LNCAP (cell line): ENCODE results near the gene SLC23A2.

Experiments
- TF ChIP-seq, protein P1 (sequence below): fragments of 450-650 bp; IDR thresholded peaks from 2 replicates; pipeline ENCODE4 v1.5.1; 2017; ENCODE audit warnings: mild to moderate bottlenecking

SLC23A2 gene

DNA sequence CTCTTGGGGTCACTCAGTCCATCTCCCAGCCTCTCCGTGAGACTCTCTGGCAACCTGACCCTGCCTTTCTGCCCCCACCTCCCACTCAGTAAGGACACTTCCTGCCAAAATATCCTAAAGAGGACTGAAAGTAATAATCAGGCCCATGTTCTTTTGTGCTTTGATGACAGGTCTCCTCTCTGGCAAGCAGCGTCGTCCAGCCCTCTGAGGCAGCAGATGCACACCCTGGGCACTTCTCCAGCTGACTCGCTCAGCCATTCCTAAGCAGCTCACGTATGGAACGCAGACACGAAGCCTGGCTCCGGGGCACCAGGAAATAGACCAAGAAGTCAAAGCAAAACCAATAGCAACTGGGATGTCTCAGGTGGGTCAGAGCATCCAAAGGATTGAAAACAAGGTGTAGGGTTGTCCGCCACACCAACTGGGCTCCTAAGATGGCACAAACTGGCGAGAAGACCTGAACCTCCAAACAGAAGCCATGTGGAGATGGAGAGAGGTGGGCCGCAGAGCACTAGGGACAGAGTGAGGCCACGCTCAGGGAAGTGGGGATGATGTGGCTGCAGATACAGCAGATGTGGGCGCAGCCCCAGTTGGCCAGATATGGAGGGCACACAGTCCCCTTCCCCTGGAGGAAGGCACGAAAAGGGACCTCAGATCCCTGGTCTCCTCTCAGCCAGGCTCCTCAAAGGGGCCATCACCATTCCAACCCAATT lies 180.3 kb downstream of the SLC23A2 start:
- TF ChIP-seq, protein P1, sequence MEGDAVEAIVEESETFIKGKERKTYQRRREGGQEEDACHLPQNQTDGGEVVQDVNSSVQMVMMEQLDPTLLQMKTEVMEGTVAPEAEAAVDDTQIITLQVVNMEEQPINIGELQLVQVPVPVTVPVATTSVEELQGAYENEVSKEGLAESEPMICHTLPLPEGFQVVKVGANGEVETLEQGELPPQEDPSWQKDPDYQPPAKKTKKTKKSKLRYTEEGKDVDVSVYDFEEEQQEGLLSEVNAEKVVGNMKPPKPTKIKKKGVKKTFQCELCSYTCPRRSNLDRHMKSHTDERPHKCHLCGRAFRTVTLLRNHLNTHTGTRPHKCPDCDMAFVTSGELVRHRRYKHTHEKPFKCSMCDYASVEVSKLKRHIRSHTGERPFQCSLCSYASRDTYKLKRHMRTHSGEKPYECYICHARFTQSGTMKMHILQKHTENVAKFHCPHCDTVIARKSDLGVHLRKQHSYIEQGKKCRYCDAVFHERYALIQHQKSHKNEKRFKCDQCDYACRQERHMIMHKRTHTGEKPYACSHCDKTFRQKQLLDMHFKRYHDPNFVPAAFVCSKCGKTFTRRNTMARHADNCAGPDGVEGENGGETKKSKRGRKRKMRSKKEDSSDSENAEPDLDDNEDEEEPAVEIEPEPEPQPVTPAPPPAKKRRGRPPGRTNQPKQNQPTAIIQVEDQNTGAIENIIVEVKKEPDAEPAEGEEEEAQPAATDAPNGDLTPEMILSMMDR = no peak

DNA sequence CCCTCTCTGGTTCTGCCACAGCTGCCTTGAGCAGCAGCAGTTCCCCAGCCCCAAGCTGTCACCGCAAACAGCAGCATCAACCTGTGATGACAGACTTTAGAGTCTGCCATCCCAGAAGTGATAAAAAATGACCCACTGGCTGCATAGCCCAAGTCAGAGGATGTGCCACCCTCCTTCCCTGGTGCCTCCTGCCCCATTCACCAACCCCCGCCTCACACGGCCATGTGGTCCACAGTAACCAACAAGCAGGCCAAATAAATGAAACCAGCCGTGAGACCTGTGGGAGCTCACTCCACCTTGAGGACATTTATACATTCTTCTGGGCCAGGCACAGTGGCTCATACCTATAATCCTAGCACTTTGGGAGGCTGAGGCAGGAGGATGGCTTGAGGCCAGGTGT lies 181.4 kb downstream of the SLC23A2 start:
- TF ChIP-seq, protein P1 = no peak

DNA sequence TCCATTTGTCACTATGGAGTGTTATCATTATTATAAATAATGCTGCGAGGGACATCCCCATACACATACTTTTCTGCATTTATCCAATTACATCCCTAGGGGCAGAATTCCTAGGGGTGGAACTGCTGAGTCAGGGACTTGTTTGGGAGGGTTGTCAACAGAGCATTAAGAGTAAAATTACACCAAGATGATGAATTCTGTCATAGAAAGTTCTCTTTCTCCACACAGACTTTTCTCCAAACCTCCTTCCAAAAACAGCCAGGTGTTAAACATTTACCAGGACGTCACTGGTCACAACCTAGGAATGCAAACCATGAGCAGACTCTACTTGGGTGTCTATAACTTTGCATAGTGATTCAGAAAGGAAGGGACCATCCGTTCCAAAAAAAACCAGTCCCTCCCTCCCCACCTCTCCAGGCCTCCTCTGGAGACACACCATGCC lies 184.1 kb downstream of the SLC23A2 start:
- TF ChIP-seq, protein P1 = no peak

DNA sequence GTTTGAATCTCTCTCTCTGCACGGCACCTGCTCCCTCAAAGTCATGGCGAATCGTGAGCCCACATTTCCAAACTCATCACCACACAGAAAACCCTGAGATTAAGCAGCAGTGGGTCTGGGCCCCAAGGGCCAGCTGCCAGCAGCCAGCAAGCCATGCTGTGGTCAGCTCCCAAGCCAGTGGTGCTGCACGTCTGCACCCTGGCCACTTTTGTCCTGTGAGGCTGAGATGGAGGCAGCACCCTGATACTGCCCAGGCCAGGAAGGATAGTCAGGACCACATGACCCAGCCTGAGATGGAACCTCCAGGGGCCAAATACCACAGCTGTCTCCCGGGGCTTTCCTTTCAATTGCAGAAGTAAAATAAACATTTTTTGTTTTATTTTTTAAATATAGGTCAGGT lies 185.7 kb downstream of the SLC23A2 start:
- TF ChIP-seq, protein P1 = no peak

DNA sequence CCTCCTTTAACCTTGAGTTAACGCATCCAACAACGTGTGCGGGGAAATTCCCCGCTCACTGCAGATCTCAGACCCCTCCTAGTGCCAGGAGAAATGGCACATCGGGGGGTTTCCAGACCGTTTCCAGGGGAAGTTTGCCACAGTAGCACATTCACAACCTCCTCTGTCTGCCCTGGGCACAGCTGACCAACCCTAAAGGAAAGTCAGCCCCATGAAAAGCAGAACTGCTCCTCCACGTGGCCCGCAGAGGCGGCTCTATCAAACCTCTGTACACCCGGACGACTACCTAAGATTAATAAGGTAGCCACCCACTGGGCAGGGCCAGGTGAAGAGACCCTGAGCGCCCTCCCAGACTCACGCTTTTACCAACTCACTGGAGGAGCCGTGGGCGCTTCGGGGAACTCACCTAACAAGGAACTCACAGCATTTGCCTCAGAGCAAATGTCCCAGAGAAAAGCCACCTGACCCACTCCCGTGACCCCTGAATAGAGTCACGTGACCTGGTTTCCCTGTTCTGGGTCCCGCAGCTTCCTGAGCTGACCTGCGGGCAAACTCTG lies 186.5 kb downstream of the SLC23A2 start:
- TF ChIP-seq, protein P1 = no peak

DNA sequence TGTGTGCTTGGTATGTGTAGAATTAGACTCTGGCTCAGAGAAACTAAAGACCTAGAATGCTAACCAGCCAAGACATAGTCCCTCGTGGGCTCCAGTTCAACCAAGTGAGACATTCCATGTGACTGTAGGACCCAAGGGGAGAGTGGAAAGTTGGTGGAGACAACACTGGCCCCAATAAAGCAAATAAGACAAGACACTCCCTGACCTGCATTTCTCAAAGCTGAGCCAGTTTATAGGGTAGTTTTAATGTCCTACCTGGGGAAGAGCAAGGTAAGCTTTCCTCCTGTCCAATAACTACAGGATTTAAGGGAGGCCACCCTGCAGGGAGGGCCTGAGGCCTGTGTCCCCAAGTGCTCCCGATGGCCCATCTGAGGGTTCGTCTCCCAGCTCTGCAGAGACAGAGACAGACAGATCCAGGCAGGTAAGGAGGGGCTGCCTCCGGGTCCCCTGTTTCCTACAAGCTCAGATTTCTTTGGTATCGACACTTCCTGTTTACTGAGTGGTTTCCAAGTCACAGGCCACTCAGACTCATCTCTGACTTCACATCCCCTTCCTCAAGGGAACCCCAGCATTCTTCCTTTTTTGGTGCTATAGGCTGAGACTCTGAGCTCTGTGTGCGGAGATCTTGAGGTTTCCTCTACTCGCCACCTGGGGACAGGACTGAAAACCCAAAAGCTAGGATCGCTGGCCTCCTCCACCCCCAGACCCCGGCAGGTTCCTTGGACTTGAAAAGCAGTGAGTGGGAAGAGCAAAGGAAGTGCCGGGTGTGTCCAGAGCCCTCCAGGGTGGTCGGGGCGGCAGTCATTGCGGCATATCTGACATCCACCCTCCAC lies 187.2 kb downstream of the SLC23A2 start:
- TF ChIP-seq, protein P1 = no peak

DNA sequence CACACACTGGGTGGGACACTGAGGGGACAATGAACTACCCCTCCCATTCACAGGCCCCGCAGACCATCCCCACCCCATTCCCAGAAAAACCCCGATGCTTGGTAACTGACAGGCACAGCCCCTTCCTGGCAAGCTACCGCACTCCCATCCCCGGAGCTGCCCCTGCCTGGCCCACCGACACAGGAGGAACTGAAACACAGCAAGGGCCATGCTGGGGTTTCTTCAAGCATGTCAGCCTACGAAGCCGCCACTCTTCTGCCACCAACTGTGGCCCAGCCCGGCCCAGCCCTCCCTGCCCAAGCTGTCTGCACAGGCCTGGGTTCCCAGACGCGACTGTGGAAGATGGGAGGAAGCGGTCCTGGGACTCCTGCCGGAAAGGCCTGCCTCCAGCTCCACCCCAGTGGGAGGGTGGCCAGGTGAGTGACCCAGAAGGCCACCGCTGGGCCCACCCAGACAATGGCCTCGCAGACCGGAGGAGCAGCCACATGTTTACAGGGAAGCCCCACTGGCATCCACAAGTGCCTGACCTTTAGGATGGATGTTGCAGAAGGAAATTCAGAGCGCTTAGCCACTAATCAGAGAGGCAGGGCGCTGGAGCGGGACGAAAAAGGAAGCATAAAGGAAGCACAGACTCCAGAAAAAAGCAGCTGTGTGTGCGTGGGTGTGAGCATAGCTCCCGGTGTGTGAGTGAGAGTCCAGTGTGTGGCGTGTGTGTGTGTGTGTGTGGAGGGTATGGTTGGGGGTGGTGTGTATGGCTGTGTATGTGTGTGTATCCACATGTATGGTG lies 188.0 kb downstream of the SLC23A2 start:
- TF ChIP-seq, protein P1 = no peak
